Sigmoid colon (tissue), 4 donors: Measurements from ENCODE around the gene C9orf153.

Experiments
- EP300 ChIP-seq, 4 donors: sonication (generic); formaldehyde crosslinking; IDR thresholded peaks; one replicate each; pipeline ENCODE4 v1.6.1; 2017; ENCODE audit warnings: antibody characterized with exemption in 4 of 4
- POLR2A ChIP-seq, 2 donors: fragments of 450-650 bp; IDR thresholded peaks; one replicate each; pipeline ENCODE4 v1.6.1; 2016; ENCODE audit warnings: antibody characterized with exemption in 2 of 2, mild to moderate bottlenecking in 2 of 2, moderate library complexity in 2 of 2
- POLR2AphosphoS5 ChIP-seq, 4 donors: sonication (generic); formaldehyde crosslinking; IDR thresholded peaks; one replicate each; pipeline ENCODE4 v1.6.1; 2017; ENCODE audit warnings: antibody characterized with exemption in 4 of 4
- TF ChIP-seq, protein P1 (sequence below), 4 experiments: fragments of 450-650 bp in 3 of 4; fragments of 200-600 bp in 1 of 4; IDR thresholded peaks; one replicate each; pipeline ENCODE4 v1.5.1; 2016 to 2019; ENCODE audit warnings: antibody characterized with exemption in 4 of 4, mild to moderate bottlenecking in 3 of 4, moderate library complexity in 2 of 4

DNA sequence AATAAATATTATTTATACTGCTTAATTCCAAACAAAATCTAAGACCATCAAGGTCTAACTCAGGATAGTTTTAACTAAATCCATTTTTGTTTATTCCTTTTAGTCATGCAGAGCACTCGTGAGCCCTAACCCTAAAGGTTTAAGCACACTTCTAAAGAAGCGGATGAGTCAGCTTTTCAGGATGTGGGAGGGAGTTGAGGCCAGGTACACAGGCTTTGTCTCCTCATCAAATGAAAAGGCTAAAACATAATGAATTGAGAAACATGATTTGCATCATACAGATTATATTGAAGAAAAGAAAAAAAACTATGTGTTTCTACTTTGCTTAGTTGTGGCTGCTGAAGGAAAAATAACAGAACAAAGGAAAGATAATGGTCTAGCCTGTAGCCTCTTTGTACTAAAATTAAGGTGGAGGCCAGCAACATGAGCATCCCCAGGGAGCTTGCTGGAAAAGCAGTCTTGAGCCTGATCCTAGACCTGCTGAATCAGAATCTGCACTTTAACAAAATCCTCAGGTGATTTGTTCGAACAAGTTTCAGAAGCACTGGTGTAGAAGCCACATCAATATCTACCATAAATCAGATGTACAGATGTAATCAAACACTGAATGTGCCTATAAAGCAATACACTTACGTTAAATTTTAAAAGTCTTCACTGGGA lies 44.0 kb upstream of the C9orf153 start:
- no peak for TF ChIP-seq POLR2A (IDR thresholded peaks at IDR 0.05)
- TF ChIP-seq, protein P1, sequence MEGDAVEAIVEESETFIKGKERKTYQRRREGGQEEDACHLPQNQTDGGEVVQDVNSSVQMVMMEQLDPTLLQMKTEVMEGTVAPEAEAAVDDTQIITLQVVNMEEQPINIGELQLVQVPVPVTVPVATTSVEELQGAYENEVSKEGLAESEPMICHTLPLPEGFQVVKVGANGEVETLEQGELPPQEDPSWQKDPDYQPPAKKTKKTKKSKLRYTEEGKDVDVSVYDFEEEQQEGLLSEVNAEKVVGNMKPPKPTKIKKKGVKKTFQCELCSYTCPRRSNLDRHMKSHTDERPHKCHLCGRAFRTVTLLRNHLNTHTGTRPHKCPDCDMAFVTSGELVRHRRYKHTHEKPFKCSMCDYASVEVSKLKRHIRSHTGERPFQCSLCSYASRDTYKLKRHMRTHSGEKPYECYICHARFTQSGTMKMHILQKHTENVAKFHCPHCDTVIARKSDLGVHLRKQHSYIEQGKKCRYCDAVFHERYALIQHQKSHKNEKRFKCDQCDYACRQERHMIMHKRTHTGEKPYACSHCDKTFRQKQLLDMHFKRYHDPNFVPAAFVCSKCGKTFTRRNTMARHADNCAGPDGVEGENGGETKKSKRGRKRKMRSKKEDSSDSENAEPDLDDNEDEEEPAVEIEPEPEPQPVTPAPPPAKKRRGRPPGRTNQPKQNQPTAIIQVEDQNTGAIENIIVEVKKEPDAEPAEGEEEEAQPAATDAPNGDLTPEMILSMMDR (IDR thresholded peaks at IDR 0.05) = no peak
- no peak for TF ChIP-seq POLR2AphosphoS5 (IDR thresholded peaks at IDR 0.05)
- TF ChIP-seq EP300 (IDR thresholded peaks at IDR 0.05) = no peak
